H9 (cell line): ENCODE data around the gene E2F1. TPM values are rescaled to one million over a fixed set of nuclear protein-coding genes. Genes with fewer than 3 reads are reported as not detected.
"Not testable (repeated sequence)": the region's sequence is repeated elsewhere in the genome, so short reads cannot be mapped to it uniquely, and the experiment has no call there.

Experiments used
- DNase-seq: peaks from one replicate; pipeline ENCODE4 v3.0.0-alpha.2; 2017
- H2AFZ ChIP-seq: one replicate; pipeline ENCODE4 v1.6.1; 2013; ENCODE audit warnings: mild to moderate bottlenecking, low read length, control low read depth, moderate library complexity
- H2AK5ac ChIP-seq: 2 replicates; pipeline ENCODE4 v1.6.1; 2013; ENCODE audit warnings: low read length, control low read depth, mixed read lengths; ENCODE audit not compliant: insufficient read length
- H2BK120ac ChIP-seq: one replicate; pipeline ENCODE4 v1.6.1; 2013; ENCODE audit warnings: low read depth, mild to moderate bottlenecking, low read length, control low read depth, inconsistent platforms; ENCODE audit not compliant: poor library complexity, severe bottlenecking
- H2BK12ac ChIP-seq: 2 replicates; pipeline ENCODE4 v1.6.1; 2013; ENCODE audit warnings: low read length, control low read depth, mixed read lengths, low read depth; ENCODE audit not compliant: insufficient read length
- H2BK15ac ChIP-seq: 2 replicates; pipeline ENCODE4 v1.6.1; 2013; ENCODE audit warnings: low read depth, low read length, control low read depth
- H2BK20ac ChIP-seq: one replicate; pipeline ENCODE4 v1.6.1; 2013; ENCODE audit warnings: low read depth, mild to moderate bottlenecking, low read length, control low read depth, inconsistent platforms; ENCODE audit not compliant: poor library complexity, severe bottlenecking
- H2BK5ac ChIP-seq: 2 replicates; pipeline ENCODE4 v1.6.1; 2013; ENCODE audit warnings: low read length, control low read depth, mixed read lengths; ENCODE audit not compliant: insufficient read length
- H3K14ac ChIP-seq: 2 replicates; pipeline ENCODE4 v1.6.1; 2013; ENCODE audit warnings: low read length, control low read depth; ENCODE audit not compliant: insufficient read depth
- H3K18ac ChIP-seq: 2 replicates; pipeline ENCODE4 v1.6.1; 2013; ENCODE audit warnings: low read depth, mild to moderate bottlenecking, mixed read lengths, low read length, control low read depth; ENCODE audit not compliant: insufficient read length
- H3K23ac ChIP-seq: 2 replicates; pipeline ENCODE4 v1.6.1; 2013; ENCODE audit warnings: low read length, control low read depth, mixed read lengths, low read depth; ENCODE audit not compliant: insufficient read length
- H3K23me2 ChIP-seq: 2 replicates; pipeline ENCODE4 v1.6.1; 2013; ENCODE audit warnings: low read depth, mild to moderate bottlenecking, mixed read lengths, low read length, control low read depth; ENCODE audit not compliant: insufficient read length, poor library complexity, severe bottlenecking
- H3K27ac ChIP-seq: 2 replicates; pipeline ENCODE4 v1.5.1; 2013; ENCODE audit warnings: low read length, control low read depth, mixed read lengths, low read depth; ENCODE audit not compliant: insufficient read length
- H3K27me3 ChIP-seq: 2 replicates; pipeline ENCODE4 v1.6.1; 2013; ENCODE audit warnings: low read length, control low read depth, inconsistent platforms; ENCODE audit not compliant: insufficient read depth
- H3K4ac ChIP-seq: 2 replicates; pipeline ENCODE4 v1.6.1; 2013; ENCODE audit warnings: low read depth, mild to moderate bottlenecking, control low read depth, inconsistent platforms, low read length, moderate library complexity
- H3K4me1 ChIP-seq: 2 replicates; pipeline ENCODE4 v1.6.1; 2013; ENCODE audit warnings: low read length, control low read depth, inconsistent platforms; ENCODE audit not compliant: insufficient read depth
- H3K4me2 ChIP-seq: 2 replicates; pipeline ENCODE4 v1.6.1; 2013; ENCODE audit warnings: low read length, control low read depth, mixed read lengths; ENCODE audit not compliant: insufficient read length, insufficient read depth
- H3K56ac ChIP-seq: 2 replicates; pipeline ENCODE4 v1.6.1; 2013; ENCODE audit warnings: low read depth, mild to moderate bottlenecking, mixed read lengths, low read length, control low read depth; ENCODE audit not compliant: insufficient read length
- H3K79me1 ChIP-seq: 2 replicates; pipeline ENCODE4 v1.6.1; 2013; ENCODE audit warnings: low read depth, mild to moderate bottlenecking, moderate library complexity, low read length, control low read depth, inconsistent platforms; ENCODE audit not compliant: insufficient read depth, poor library complexity, severe bottlenecking
- H3K79me2 ChIP-seq: 2 replicates; pipeline ENCODE4 v1.6.1; 2013; ENCODE audit warnings: low read length, control low read depth, inconsistent platforms; ENCODE audit not compliant: insufficient read depth
- H3K9ac ChIP-seq: 2 replicates; pipeline ENCODE4 v1.6.1; 2013; ENCODE audit warnings: low read length, control low read depth, mixed read lengths; ENCODE audit not compliant: insufficient read length; ENCODE audit errors: extremely low read depth
- H3K9me3 ChIP-seq: one replicate; pipeline ENCODE4 v1.6.1; 2013; ENCODE audit warnings: low read depth, low read length, inconsistent platforms; ENCODE audit not compliant: control insufficient read depth
- H3T11ph ChIP-seq: one replicate; pipeline ENCODE4 v1.6.1; 2013; ENCODE audit warnings: mild to moderate bottlenecking, low read length, control low read depth, inconsistent platforms
- H4K20me1 ChIP-seq: one replicate; pipeline ENCODE4 v1.6.1; 2013; ENCODE audit not compliant: control insufficient read depth, insufficient read length, insufficient read depth
- H4K5ac ChIP-seq: 2 replicates; pipeline ENCODE4 v1.6.1; 2013; ENCODE audit warnings: low read depth, mild to moderate bottlenecking, mixed read lengths, low read length, control low read depth; ENCODE audit not compliant: insufficient read length
- H4K8ac ChIP-seq: replicated peaks from 2 replicates; pipeline ENCODE4 v1.6.1; 2013; ENCODE audit warnings: low read length, control low read depth, mixed read lengths, low read depth; ENCODE audit not compliant: insufficient read length
- H4K91ac ChIP-seq: 2 replicates; pipeline ENCODE4 v1.6.1; 2013; ENCODE audit warnings: low read depth, mild to moderate bottlenecking, moderate library complexity, mixed read lengths, low read length, control low read depth; ENCODE audit not compliant: insufficient read length
- H3K27ac Mint-ChIP-seq, 3 experiments: 2 replicates in 2 of 3; 3 replicates in 1 of 3; pipeline ENCODE4 v1.8.0; 2020 to 2021; ENCODE audit warnings: mixed read lengths in 3 of 3, mild to moderate bottlenecking in 1 of 3, moderate library complexity in 1 of 3
- H3K27me3 Mint-ChIP-seq: 2 replicates; pipeline ENCODE4 v1.8.0; 2021; ENCODE audit warnings: low read depth, mild to moderate bottlenecking, moderate library complexity, mixed read lengths
- H3K36me3 Mint-ChIP-seq, 3 experiments: 2 replicates in 2 of 3; 3 replicates in 1 of 3; pipeline ENCODE4 v1.8.0; 2020 to 2021; ENCODE audit warnings: low read depth in 3 of 3, mixed read lengths in 3 of 3; ENCODE audit not compliant: insufficient read depth in 1 of 3
- H3K4me1 Mint-ChIP-seq, 2 experiments: 2 replicates each; pipeline ENCODE4 v1.8.0; 2020; ENCODE audit warnings: mixed read lengths in 2 of 2
- H3K4me3 Mint-ChIP-seq, 2 experiments: 2 replicates in 1 of 2; 3 replicates in 1 of 2; pipeline ENCODE4 v1.8.0; 2020 to 2021; ENCODE audit warnings: mild to moderate bottlenecking in 2 of 2, mixed read lengths in 2 of 2, moderate library complexity in 1 of 2
- H3K9me3 Mint-ChIP-seq, 2 experiments: 2 replicates in 1 of 2; 3 replicates in 1 of 2; pipeline ENCODE4 v1.8.0; 2020; ENCODE audit warnings: mild to moderate bottlenecking in 2 of 2, mixed read lengths in 2 of 2, moderate library complexity in 1 of 2
- CTCF ChIP-seq: fragments of 200-600 bp; sonication (generic); conservative IDR thresholded peaks from 3 replicates; pipeline ENCODE4 v1.8.0; 2021; ENCODE audit warnings: antibody characterized with exemption, mild to moderate bottlenecking
- WGBS: extraction: QIAGEN DNeasy Blood & Tissue Kit; methylation state at CpG from one replicate; pipeline ENCODE4 v1.1.7; 2013; ENCODE audit warnings: missing lambda C conversion rate, low lambda C conversion rate, mixed read lengths; ENCODE audit not compliant: insufficient read length; ENCODE audit errors: extremely low coverage; 5-methylcytosine and 5-hydroxymethylcytosine counted together
- total RNA-seq: library from RNA; stranded (reverse); gene quantifications from 2 replicates; pipeline ENCODE4 v1.2.1, GENCODE V29; 2021

E2F1 gene
- total RNA-seq, 1 experiment from 2014 or later = 58.7 TPM

GRCh38 chr20:33701629-33702450 is 15.7 kb upstream of the E2F1 start:
- no peaks in the 10 kb centered on the region for H3K79me1 ChIP-seq
- H3K27ac ChIP-seq = no peak overlapping the region
- H3T11ph ChIP-seq = no peak overlapping the region
- H2BK20ac ChIP-seq = no peak overlapping the region
- no peak overlapping the region for H3K4ac ChIP-seq
- H3K23me2 ChIP-seq = no peaks in the 10 kb centered on the region
- Mint-ChIP-seq H3K4me3 (no peak overlapping the region), H3K27me3 (peaks cover 16% of the 10 kb centered on the region), H3K4me1 (no peaks in the 10 kb centered on the region), H3K9me3 (peaks cover 26 to 36% of the 10 kb centered on the region in 2 experiments), H3K27ac (peak overlapping the region in 1 of 3 experiments; percentile 84; a peak in 1 of 7 replicates), H3K36me3 (peaks cover 10 to 27% (median 14%) of the 10 kb centered on the region in 3 experiments)
- H3K4me1 ChIP-seq = no peaks in the 10 kb centered on the region
- no peak overlapping the region for H2BK12ac ChIP-seq
- H4K5ac ChIP-seq = no peak overlapping the region
- H2AFZ ChIP-seq = no peak overlapping the region
- no peaks in the 10 kb centered on the region for H3K27me3 ChIP-seq
- no peaks in the 10 kb centered on the region for H3K79me2 ChIP-seq
- H3K56ac ChIP-seq = no peak overlapping the region
- no peaks in the 10 kb centered on the region for H4K20me1 ChIP-seq
- no peak for DNase-seq
- H2BK15ac ChIP-seq = no peak overlapping the region
- no CpG with 5 or more reads among the region's 27 CpGs for WGBS
- H3K9ac ChIP-seq = no peak overlapping the region
- no peak overlapping the region for H3K4me2 ChIP-seq
- no peak overlapping the region for H2BK120ac ChIP-seq
- H4K91ac ChIP-seq = no peak overlapping the region
- H3K9me3 ChIP-seq = no peaks in the 10 kb centered on the region
- H3K23ac ChIP-seq = no peak overlapping the region
- H4K8ac ChIP-seq = no peak overlapping the region
- no peak overlapping the region for H2BK5ac ChIP-seq
- no peak overlapping the region for H3K14ac ChIP-seq
- H2AK5ac ChIP-seq = no peak overlapping the region
- no peak for TF ChIP-seq CTCF
- H3K18ac ChIP-seq = no peak overlapping the region

GRCh38 chr20:33700696-33701441 is 14.7 kb upstream of the E2F1 start:
- not testable (repeated sequence) for H3K14ac ChIP-seq, H3K4ac ChIP-seq, H4K91ac ChIP-seq, H4K20me1 ChIP-seq, H3K79me1 ChIP-seq, H3K27ac Mint-ChIP-seq, H3K27me3 ChIP-seq, H2BK20ac ChIP-seq, H4K8ac ChIP-seq, H2BK15ac ChIP-seq, H2BK5ac ChIP-seq, H3K27ac ChIP-seq, H2BK12ac ChIP-seq, H3K4me2 ChIP-seq, DNase-seq, H3K4me3 Mint-ChIP-seq, H3T11ph ChIP-seq, H2AK5ac ChIP-seq, H3K4me1 ChIP-seq, H3K23me2 ChIP-seq, H4K5ac ChIP-seq, H3K9ac ChIP-seq, H3K23ac ChIP-seq, H3K9me3 ChIP-seq, H3K4me1 Mint-ChIP-seq, H3K18ac ChIP-seq, H3K79me2 ChIP-seq, H2AFZ ChIP-seq, H3K56ac ChIP-seq, H2BK120ac ChIP-seq
- no CpG with 5 or more reads among the region's 45 CpGs for WGBS
- Mint-ChIP-seq H3K27me3 (peaks cover 16% of the 10 kb centered on the region), H3K9me3 (peaks cover 26 to 36% of the 10 kb centered on the region in 2 experiments), H3K36me3 (peaks cover 10 to 27% (median 14%) of the 10 kb centered on the region in 3 experiments)
